GM20431 (cell line): ENCODE data around the gene NPL.

Experiments
- in situ Hi-C: fragments of 300-500 bp; cut with MseI, MboI; formaldehyde crosslinking; loops from one replicate; pipeline ENCODE4 v1.15.0; 2020; ENCODE audit warnings: low sequenced_read_pairs; ENCODE audit not compliant: unreplicated experiment

NPL gene

DNA sequence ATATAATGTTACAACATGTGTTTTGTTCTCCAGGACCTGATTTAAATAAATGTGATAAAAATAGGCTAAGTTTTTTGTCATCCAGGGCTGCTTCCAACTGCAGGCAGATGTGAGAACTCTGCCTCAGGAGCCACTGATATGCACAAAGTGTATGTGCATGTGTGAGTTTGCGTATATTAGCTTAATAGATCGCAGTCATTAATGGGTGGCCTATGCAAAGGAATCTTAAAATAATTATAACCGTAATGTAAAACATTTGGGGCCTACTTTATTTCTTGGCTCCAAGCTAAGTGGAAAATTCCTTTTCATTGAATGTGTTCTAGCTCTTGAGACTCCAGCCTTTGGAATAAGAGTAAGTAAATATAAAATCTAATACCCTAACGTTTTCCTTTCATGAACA is 66.3 kb downstream of the NPL start:
- in situ Hi-C loops: no loop called here

DNA sequence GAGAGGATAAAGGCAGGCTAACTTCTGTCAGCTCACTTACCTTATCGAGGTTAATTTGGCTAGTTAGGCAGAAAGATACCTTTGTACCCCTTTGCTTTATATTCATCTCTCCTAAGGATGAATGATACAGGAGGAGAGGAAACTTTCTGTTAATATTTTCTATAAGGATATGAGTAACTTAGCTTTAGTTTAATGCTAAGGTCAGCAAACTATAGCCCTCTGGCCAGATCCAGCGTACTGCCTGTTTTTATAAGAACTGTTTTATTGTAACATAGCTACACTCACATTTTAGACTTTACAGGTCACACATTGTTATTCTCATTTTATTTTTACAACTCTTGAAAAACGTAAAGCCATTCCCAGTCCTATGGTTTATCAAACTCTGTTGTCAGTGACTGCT is 67.6 kb downstream of the NPL start:
- in situ Hi-C loops: no loop called here

DNA sequence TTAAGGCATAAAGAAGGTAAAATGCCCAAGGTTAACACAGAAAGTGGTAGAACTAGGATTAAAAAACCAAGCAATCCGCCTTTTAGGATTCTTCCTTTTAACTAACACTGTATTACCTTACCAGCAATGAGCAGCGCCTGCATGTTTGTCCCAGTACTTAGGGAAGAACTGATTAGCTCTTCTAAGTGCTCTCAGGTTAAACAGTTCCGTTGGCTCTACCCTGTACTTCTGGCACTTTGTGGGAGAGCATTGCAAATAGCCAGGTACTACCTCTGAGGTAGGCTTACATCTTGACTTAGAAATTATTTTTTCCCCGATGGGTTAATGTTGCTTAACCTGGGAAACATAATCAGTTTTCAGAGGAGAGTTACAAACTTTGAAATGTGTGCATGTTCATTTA is 71.1 kb downstream of the NPL start:
- in situ Hi-C loops: no loop called here

DNA sequence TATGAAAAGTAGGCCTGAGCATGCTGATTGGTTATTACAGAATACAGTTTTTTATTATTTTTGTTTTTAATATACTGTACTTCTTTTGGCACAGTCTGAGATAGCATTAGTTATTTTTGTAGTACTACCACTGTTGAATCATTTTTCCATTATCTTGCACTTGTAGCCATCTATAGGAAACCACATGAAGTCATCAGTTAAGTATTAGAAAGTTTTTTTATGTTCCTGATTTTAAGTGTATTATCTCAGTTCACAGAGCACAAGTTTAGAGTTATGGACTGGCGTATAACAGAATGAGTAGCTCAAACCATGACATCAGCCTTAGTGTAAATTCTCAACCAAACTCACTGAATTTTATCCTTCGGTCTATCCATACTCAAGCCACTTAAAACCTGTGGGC is 72.4 kb downstream of the NPL start:
- in situ Hi-C loops: no loop called here

DNA sequence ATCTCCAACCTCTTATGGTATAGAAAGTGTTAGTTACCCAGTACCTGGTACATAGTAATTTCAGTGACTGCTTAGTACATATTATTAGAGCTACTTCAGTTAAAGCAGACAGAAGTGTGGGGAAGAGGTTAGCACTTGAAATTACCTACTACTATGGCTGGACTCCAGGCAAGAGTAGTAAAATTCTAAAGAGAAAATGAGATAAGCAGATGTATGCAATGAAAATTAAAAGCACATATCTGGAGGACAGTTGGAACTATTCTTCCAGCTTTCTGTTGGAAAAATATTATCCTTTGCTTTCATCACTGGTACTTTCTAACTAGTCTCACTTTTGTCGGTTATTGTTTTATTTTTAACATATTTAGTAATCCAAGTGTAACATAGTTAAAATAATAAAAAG is 73.3 kb downstream of the NPL start:
- in situ Hi-C loops: no loop called here

DNA sequence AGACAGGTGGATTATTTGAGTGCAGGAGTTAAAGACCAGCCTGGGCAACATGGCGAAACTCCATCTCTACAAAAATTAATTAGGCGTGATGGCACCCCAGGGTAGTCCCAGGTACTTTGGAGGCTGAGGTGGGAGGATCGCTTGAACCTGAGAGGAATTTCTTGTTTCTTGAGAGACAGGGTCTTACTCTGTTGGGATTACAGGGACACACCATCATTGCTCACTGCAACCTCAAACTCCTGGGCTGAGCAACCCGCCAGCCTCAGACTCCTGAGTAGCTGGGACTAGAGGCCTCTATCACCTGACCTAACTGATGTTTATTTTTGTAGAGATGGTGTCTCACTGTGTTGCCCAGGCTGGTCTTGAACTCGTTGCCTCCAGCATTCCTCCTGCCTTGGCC is 74.4 kb downstream of the NPL start:
- in situ Hi-C loops: no loop called here

DNA sequence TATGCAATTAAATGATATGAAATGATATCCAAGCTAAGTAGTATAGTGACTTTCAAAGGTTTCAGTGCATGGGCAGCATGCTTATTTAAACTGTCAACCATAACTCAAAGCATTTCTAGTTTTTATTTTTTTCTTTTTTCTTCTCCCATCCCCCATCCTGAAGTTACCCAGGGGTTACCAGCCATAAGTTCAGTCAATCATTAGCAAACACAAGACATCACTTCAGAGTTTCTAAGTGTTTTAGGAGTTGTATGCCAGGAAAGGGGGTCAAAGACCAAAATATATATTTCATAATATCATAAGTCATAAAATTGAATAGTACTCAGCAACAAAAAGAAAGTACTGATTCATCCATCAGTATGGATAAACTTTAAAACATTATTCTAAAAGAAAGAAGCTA is 78.3 kb downstream of the NPL start:
- in situ Hi-C loops: no loop called here

DNA sequence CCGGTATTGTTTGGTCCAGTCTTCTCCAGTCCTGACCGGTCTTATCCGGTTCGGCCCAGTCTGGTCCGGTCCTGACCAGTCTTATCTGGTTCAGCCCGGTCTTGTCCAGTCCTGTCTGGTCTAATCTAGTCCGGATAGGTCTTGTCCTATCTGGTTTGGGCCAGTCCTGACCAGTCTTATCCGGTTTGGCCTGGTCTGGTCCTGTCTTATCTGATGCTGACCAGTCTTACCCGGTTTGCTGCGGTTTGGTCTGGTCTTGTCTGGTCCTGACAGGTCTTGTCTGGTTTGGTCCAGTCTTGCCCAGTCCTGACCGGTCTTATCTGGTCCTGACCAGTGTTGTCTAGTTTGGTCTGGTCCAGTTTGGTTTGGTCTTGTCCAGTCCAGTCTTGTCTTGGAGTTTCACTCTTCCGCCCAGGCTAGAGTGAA is 79.7 kb downstream of the NPL start:
- in situ Hi-C loops: no loop called here

DNA sequence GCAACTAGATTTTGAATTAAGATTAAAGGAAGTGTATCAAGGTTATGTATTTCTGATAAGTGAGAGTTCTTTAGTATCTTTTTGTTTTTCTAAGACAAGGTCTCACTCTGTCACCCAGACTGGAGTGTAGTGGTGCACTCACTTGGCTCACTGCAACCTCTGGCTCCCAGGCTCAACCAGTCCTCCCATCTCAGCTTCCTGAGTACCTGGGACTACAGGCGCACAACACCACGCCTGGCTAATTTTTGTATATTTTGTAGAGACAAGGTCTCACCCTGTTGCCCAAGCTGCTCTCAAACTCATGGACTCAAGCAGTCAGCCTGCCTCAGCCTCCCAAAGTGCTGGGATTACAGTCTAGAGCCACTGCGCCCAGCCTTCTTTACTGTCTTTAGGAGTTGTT is 83.3 kb downstream of the NPL start:
- in situ Hi-C loops: no loop called here

DNA sequence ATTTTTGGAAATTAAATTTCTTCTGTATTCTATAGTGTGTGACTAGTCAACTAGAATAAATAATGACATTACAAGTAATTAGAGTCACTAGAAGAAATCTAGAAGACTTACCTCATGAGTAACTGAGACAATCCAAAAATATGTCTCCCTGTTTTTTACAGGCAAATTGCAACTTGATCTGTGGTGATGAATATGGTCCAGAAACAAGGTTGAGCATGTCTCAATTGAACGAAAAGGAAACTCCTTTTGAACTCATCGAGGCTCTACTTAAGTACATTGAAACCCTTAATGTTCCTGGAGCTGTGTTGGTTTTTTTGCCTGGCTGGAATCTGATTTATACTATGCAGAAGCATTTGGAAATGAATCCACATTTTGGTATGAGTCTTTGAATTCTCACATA is 86.3 kb downstream of the NPL start:
- in situ Hi-C loops: no loop called here

DNA sequence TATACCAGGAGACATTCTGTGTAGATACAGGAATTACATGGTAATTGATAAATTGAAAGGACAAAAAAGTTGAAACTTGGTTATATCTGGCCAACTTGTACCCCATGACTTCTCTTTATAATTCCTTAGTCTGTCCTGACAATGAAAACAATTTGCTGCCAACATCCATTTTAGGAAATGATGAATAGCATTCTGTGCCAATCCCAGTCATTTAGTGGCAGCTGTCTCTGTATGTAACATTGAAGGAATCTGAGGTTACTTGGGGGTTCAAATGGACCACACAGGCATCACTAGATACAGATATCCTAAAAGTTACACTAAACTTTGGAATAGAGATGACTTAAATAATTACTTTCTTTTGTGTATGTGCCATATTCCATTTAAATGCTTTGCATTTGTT is 87.8 kb downstream of the NPL start:
- in situ Hi-C loops: no loop called here

DNA sequence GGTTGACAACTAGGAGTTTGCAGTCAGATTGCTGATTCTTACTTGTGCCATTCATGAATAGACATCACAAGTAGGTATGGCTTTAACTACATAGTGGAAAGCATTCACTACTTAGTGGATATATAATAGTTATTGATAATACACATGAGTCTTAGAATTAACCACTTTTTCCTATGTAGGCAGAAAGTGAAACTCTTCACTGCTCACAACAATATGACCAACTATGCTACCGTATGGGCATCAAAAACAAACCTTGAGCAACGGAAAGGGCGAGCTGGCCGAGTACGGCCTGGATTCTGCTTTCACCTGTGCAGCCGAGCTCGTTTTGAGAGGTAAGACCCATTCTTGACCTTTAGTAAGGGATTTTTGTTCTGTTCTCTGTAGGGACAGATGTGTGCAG is 88.3 kb downstream of the NPL start:
- in situ Hi-C loops: no loop called here
